Nephron progenitor cell (in vitro differentiated cells): ENCODE measurements around the gene CCDC34.

Experiments
- DNase-seq: peaks from one replicate; pipeline ENCODE4 v3.0.0; 2021
- H3K27ac Mint-ChIP-seq: 2 replicates; pipeline ENCODE4 v1.8.0; 2021; ENCODE audit warnings: mild to moderate bottlenecking, moderate library complexity, mixed read lengths
- H3K27me3 Mint-ChIP-seq: 2 replicates; pipeline ENCODE4 v1.8.0; 2021; ENCODE audit warnings: mild to moderate bottlenecking, low read depth, mixed read lengths; ENCODE audit not compliant: poor library complexity
- H3K36me3 Mint-ChIP-seq: 2 replicates; pipeline ENCODE4 v1.8.0; 2021; ENCODE audit warnings: low read depth, mixed read lengths
- H3K4me1 Mint-ChIP-seq: 2 replicates; pipeline ENCODE4 v1.8.0; 2021; ENCODE audit warnings: mixed read lengths
- H3K4me3 Mint-ChIP-seq: 2 replicates; pipeline ENCODE4 v1.8.0; 2021; ENCODE audit warnings: mild to moderate bottlenecking, moderate library complexity, mixed read lengths
- H3K9me3 Mint-ChIP-seq: 2 replicates; pipeline ENCODE4 v1.8.0; 2021; ENCODE audit warnings: mild to moderate bottlenecking, moderate library complexity, mixed read lengths
- CTCF ChIP-seq: fragments of 200-600 bp; sonication (generic); IDR thresholded peaks from 2 replicates; pipeline ENCODE4 v1.5.0; 2021; ENCODE audit warnings: antibody characterized with exemption

The CCDC34 gene

GRCh38 chr11:27357250-27357649 is 5.8 kb downstream of the CCDC34 start:
- no peak for DNase-seq
- Mint-ChIP-seq H3K9me3 (no peaks in the 10 kb centered on the region), H3K4me3 (no peak overlapping the region), H3K27me3 (peaks cover 2% of the 10 kb centered on the region), H3K36me3 (peaks cover 41% of the 10 kb centered on the region), H3K27ac (peak overlapping the region; percentile 50), H3K4me1 (peaks cover 80% of the 10 kb centered on the region)
- TF ChIP-seq CTCF: no peak

GRCh38 chr11:27356624-27357222 is 6.3 kb downstream of the CCDC34 start:
- Mint-ChIP-seq H3K27ac (no peak overlapping the region), H3K4me1 (peaks cover 80% of the 10 kb centered on the region), H3K36me3 (peaks cover 46% of the 10 kb centered on the region), H3K9me3 (no peaks in the 10 kb centered on the region), H3K27me3 (peaks cover 5% of the 10 kb centered on the region), H3K4me3 (no peak overlapping the region)
- TF ChIP-seq CTCF: no peak
- DNase-seq: no peak

GRCh38 chr11:27355575-27356104 is 7.4 kb downstream of the CCDC34 start:
- peak overlapping the region; percentile 22 for H3K27ac Mint-ChIP-seq
- no peak for TF ChIP-seq CTCF
- peaks cover 80% of the 10 kb centered on the region for H3K4me1 Mint-ChIP-seq
- DNase-seq: no peak
- H3K9me3 Mint-ChIP-seq: no peaks in the 10 kb centered on the region
- peaks cover 6% of the 10 kb centered on the region for H3K27me3 Mint-ChIP-seq
- peaks cover 54% of the 10 kb centered on the region for H3K36me3 Mint-ChIP-seq
- no peak overlapping the region for H3K4me3 Mint-ChIP-seq

DNA sequence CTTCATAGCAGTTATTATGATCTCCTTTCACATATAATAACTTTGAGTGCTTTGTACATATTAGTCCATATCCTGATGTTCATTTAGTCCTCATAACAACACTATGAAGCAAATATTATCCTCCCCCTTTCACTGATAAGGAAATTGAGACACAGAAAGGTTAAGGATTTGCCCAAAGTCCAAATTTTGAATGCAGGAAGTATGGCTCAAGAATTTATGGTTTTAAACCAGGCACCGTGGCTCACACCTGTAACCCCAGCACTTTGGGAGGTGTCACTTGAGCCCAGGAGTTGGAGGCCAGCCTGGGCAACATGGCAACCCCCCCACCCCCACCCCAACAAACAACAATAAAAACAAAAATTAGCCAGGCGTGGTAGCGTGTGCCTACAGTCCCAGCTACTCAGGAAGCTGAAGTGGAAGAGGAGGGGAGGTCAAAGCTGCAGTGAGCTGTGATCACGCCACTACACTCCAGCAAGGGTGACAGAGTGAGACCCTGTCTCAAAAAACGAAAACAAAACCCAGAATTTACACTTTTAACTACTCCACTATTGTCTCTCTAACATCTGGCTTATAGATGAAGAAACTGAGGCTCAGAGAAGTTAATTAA is 8.6 kb downstream of the CCDC34 start:
- TF ChIP-seq CTCF: no peak
- Mint-ChIP-seq H3K4me3 (peak overlapping the region; percentile 59), H3K27ac (peak overlapping the region; percentile 97), H3K9me3 (no peaks in the 10 kb centered on the region), H3K36me3 (peaks cover 47% of the 10 kb centered on the region), H3K27me3 (peaks cover 6% of the 10 kb centered on the region), H3K4me1 (peaks cover 80% of the 10 kb centered on the region)
- peak; percentile 23 for DNase-seq

DNA sequence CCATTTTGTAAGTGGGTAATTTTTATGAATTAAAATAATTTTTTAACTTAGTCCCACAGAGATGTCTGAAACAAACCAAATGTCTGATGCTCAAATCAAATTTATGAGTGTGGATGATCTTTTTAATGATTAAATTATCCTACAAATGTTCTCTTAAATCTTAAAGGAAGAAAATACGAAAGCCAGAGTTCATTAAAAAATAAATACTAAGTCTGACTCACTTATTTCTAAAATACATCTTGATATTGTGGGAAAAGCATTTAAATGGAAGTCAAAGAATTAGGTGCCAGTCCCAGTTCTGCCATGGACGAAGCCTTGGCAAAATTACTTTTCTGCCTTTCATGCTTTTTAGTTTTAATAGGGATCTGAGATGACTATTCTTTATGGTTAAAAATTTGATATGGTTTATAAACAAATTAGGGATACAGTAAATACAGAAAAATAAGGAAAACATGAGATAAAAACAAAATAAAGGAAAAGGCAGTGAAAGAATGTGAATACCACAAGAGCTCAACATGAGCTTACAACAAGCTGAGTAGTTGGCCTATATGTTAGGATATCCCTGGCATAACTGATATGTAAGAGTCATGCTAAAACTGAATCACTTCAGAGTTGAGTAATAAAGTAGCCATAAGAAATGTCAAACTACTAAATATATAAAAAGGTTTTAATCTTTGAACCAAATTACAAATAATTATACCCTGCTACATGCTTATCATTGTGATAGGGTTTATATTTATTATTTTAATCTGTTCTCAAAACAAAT is 9.2 kb downstream of the CCDC34 start:
- Mint-ChIP-seq H3K36me3 (peaks cover 42% of the 10 kb centered on the region), H3K4me3 (no peak overlapping the region), H3K27me3 (peaks cover 3% of the 10 kb centered on the region), H3K4me1 (peaks cover 78% of the 10 kb centered on the region), H3K27ac (peak overlapping the region; percentile 69), H3K9me3 (no peaks in the 10 kb centered on the region)
- no peak for DNase-seq
- no peak for TF ChIP-seq CTCF
